ENCODE data around the gene LRCH4. TPM values are rescaled to one million over a fixed set of nuclear protein-coding genes. Genes with fewer than 3 reads are reported as not detected.

Gene LRCH4
- total RNA-seq, 1 donor from 2014 or later = 41.8 TPM

DNA sequence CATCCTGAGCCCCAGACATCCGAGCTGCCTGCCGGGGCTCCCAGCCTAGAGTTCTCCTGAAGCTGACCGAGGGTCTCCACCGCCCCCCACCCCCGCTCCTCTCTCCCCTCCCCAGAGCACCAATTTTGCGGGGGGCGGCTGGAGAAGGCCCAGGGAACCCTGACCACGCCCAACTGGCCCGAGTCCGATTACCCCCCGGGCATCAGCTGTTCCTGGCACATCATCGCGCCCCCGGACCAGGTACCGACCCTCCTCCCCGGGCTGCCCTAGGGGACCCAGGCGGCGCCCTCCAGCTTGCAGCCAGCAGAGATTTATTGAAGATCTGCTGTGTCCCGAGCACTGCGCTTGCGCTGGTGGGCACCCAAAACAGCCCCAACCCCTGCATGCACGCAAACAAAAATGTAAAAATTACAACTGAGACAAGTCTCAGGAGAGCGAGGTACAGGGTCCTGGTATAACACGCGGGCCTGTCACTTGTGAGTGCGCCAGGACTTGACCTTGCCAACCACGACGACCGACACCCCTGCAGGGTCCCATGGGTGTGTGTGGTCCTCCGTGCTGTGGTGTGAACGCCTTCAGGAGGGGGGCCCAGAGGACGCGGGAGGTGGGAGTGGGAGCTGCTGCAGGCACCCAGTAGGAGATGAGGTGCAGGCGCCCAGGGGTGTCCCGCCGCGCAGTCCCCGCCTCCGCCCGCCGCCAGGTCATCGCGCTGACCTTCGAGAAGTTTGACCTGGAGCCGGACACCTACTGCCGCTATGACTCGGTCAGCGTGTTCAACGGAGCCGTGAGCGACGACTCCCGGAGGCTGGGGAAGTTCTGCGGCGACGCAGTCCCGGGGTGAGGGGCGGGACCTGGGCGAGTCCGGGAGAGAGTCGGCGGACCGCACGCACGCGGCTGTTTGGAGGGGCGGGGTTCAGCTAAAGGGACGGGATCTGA, 19.3 kb upstream of the LRCH4 start:
- no peak for DNase-seq (ENCODE audit: low spot score)

GRCh38 chr7:100604028-100604975, 18.4 kb upstream of the LRCH4 start:
- peak; percentile 94 for DNase-seq (ENCODE audit: low spot score)

GRCh38 chr7:100603726-100604027, 17.7 kb upstream of the LRCH4 start:
- no peak for DNase-seq (ENCODE audit: low spot score)

DNA sequence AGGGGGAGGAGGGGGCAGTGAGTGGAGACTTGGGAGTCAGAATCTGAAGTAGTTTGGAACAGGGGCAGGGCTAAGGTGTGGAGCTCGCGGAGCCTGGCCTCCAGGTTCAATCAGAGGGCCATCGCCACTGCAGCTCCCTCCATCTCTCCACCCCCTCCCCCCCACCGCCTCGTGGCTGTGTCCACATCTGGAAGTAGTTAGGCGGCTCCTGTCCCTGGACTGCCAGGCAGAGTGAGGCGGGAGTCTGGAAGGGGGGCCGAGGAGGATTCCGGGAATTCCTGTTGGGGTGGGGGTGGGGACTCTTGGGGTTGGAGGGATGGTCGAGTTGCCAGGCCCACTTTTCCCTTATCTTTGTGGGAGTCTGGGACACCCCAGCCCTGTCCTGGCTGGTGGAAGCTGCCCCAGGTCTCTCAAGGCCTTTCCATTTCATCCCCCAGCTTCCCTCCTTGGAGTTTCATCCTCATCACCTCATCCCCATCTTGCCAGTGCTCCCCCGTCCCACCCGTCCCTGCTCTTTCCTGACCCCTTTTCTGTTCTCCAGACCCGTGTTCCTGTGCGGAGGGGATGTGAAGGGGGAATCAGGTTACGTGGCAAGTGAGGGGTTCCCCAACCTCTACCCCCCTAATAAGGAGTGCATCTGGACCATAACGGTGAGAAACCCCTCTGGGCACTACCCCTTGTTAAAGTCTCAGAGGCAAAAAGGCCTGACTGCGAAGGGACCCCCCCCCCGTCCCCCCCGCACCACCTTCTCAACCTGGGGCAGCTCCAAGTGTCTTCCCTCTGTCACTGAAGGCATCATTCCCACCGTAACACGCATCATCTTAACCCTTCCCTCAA, 17.2 kb upstream of the LRCH4 start:
- DNase-seq (ENCODE audit: low spot score) = no peak

- no peak for DNase-seq (ENCODE audit: low spot score)
These were observed 14.8 kb upstream of the LRCH4 start for GRCh38 chr7:100600730-100601038.

GRCh38 chr7:100599911-100600729, 14.2 kb upstream of the LRCH4 start:
- DNase-seq (ENCODE audit: low spot score) = no peak

- no peak for DNase-seq (ENCODE audit: low spot score)
These were observed 12.5 kb upstream of the LRCH4 start for GRCh38 chr7:100598425-100598824.

DNA sequence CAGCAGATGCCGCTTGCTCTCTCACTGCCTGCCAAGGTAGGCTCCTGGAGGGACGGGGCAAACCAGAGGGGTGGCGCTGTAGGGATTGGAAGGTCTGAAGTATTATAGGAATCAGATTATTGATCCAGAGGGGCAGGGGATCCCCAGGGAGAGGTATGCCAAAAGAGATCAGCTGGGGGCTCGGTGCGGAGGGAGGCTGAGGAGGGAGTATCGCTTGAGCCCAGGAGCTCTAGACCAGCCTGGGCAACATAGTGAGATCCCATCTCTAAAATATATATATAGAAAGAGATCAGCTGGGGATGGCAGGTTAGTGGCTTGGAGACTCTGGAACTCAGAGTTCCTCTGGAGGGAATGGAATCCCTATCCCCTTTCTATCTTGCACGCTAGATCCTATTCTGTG, 9.3 kb upstream of the LRCH4 start:
- DNase-seq (ENCODE audit: low spot score) = no peak

- DNase-seq (ENCODE audit: low spot score) = no peak
These were observed 5.7 kb upstream of the LRCH4 start for GRCh38 chr7:100591596-100591995.

DNA sequence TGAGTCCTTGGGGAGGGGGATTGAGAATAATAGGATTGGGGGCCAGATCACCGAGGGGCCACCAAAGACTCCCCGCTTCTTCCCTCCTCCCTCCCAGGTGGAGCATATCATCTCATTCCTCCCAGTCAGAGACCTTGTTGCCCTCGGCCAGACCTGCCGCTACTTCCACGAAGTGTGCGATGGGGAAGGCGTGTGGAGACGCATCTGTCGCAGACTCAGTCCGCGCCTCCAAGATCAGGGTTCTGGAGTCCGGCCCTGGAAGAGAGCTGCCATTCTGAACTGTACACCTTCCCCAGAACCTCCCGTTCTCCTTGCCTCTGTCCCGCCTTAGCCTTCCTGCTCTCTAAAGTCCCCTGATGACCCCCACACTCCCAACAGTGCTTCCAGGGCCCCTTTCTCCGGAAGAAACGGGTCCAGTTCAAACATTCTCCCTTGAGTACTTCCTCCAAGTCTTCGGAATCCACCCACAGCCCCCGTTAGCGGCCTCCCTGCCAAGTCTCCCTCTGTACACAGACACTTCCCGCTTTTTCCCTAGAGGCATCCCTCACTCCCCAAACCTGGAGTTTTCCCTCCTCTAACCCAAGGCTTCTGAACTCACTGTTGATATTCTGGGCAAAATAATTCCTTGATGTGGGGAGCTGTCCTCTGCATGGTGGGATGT, 4.3 kb upstream of the LRCH4 start:
- DNase-seq (ENCODE audit: low spot score) = no peak

DNA sequence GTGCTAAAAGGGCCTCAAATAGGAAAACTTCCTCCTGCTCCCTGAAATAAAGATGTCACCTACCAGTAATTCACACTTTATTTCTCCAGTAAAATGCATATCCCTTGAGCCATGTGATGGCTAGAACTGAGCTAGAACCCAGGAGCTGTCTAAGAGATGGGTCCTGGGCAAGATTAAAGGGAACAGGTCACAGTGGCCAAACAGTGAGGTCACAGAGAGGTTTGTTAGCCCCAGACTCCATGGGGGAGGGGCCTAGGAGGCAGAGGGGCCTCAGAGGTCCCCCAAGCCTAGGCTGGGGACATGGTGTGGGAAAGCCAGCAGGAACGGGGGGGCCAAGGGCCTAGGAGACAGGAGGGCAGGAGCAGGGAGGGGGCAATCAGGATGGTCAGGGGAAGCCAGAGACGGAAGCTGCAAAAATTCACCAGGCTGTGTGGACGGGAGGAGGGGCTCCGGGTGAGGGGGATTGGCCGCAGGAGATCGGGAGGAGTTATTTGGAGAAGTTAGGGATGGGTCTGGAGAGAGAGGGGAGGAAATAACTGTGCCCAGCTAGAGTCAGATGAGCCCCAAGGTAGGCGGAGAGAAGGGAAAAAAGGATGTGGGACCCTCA, 3.5 kb upstream of the LRCH4 start:
- DNase-seq (ENCODE audit: low spot score) = no peak

- no peak for DNase-seq (ENCODE audit: low spot score)
These were observed 2.5 kb upstream of the LRCH4 start for GRCh38 chr7:100588438-100588837.

DNA sequence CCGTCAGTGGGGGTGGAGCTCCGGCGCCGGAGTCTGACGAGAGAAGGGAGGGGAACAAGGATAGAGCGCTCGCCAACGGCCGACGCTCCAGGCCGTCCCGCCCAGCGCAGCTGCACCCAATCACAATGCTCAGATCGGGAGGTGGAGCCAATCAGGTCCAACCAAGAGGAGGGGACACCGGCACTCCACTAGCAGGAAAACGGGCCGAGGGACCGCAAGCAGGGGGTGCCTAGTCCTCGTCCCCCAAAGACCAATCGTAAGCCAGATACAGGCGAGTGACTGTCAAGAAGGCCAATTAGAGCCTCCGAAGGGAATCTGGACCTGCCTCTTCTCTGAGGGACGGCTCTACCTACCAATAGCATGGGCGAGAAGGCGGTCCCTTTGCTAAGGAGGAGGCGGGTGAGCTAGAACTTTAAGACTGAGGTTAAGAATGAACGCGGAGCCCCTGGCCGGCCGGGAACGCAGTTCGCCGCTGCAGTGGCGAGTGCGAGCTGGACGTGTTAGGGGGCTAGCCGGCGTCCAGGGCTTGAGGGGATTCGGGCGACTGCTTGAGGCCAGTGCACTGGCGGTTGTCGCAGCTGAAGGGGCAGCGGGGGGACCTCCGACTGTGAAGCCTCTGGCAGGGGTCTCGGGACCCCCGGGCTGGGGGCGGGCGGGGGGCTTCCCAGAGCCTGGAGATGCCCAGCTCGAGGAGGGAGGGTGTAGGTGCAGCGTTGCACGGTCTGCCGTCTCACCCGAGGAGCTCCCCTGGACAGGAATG, 517 bp upstream of the LRCH4 start, which contains the start of gene FBXO24:
Gene FBXO24, plus strand, starts transcription at position 63 of the 760 bp plus-strand sequence. Its CDS starts 298 bp downstream, at position 361.
- peak; percentile 99 for DNase-seq (ENCODE audit: low spot score)

DNA sequence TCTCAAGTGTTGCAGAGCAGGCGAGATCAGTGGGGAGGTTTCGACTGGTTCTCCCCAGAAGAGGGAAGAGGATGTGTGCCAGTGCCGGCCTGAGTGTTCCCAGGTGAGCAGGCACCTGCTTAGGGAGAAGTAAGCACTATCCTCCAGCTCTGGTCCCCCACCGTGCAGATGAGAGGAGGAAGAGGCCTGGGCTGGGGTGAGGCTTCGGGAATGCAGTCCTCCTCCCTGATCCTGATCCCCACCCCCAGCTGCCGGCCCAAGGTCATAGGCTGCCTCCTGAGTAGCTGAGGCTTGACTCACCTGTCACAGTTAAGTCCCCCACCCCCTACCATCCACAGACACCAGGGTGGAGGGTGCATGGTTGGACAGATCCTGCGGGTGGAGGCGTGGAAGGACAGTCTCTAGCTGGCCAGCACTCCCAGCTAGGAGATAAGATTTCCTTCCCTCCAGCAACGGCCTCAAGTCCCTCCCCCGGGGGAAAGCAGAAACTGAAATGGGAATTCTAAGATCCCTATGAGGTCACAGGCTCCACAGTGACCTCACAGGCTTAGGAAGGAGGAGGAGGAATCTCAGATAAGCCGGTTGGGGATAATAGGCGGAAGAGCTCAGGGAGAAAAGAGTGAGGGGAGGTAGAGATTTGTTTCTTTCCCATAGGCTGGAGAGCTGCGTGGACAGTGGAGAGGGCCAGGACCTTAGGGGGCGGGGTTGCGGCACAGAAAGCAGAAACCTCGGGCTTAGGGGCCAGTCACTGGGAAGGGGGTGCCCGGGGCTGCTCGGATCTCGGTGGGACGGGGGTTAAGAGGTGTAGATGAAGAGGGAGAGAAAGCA, 1.0 kb downstream of the LRCH4 start:
- DNase-seq (ENCODE audit: low spot score) = no peak

DNA sequence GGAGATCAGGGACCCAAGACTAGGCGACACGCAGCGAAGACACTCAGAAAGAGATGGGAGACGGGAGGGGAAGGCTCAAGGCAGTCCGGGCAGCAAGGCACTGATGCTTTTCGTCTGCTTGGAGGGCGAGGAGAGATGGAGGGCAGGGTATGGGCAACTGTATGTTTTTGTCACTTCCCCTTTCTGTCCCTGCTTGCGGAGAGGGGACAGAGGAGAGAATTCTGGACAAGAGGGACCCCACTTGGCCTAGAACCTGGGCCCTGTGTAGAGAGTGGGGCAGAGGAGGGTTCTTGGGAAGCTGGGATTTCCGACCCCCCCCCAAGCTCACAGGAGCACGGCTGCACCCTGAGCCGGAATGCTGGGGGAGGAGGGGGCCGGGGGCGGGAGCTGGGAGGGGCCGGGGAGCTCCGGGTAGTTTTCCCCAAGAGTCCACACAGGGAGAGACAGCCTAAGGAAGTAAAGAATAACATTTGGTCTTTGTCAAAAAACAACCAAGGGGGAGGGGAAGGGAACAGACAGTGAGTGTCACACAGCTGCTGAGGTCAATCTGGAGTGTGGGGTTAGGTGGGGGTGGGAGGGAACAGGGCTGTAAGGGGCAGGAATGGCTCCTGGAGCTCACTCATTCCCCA, 1.8 kb downstream of the LRCH4 start:
- DNase-seq (ENCODE audit: low spot score) = no peak

DNA sequence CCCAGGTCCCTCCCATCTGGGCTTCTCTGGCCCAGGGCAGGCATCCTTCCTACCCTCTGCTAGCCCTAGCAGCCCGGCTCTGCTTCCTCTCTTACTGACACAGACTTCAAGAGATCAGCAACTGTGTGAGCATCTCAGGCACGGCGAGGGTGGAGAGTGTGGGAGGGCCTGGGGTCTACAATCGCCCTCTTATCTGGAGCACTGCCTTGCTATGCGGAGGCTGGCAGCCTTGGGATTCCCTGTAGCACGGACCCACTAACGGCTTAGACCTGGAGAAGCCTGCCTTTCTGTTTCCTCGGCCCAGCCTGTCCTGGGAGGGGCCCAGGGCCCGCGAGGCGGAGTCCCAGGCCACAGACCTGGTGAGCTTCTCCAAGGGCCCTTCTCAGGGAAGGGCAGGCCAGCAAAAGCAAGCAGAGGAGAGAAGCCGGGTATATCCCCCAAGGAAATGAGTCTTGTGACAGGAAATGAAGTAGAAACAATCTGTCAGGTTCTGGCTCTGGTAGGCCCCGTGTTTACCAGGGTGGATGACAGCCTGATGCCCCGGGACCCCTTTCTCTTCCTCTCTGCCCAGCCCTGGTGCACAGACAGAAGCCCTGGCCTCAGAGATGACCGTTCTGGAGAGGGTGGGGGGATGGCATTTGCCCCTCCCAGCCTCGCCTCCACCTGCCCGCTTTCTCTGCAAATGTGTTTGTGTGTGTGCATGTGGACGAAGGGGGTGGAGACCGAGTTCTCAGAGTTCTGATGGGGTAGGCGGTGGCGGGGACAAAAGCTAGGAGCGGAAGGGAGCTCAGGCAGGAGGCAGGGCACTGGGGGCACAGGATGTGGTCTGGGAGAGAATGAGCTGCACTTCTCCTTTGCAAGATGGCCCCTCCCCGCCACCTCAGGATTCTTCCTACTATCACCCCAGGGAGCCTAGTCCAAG, 2.5 kb downstream of the LRCH4 start:
- DNase-seq (ENCODE audit: low spot score) = no peak
